GM12864 (cell line): ENCODE measurements around the gene CDC42BPA.
"Not testable (repeated sequence)": the region's sequence is repeated elsewhere in the genome, so short reads cannot be mapped to it uniquely, and the experiment has no call there.

Experiments
- DNase-seq: peaks from one replicate; pipeline ENCODE4 v3.0.0-alpha.2; 2011; ENCODE audit warnings: low read depth
- H3K4me3 ChIP-seq: 2 replicates; pipeline ENCODE4 v1.5.1; 2011; ENCODE audit warnings: mild to moderate bottlenecking, low read depth, low read length, control low read depth
- TF ChIP-seq, protein P1 (sequence below): IDR thresholded peaks from 2 replicates; pipeline ENCODE4 v1.5.1; 2011; ENCODE audit warnings: low read depth, mild to moderate bottlenecking, moderate library complexity, low read length, control low read depth, inconsistent platforms; ENCODE audit errors: missing control alignments

Gene CDC42BPA

GRCh38 chr1:227298512-227299240, 19.6 kb downstream of the CDC42BPA start:
- no peak for DNase-seq
- H3K4me3 ChIP-seq, result no peak overlapping the region
- TF ChIP-seq, protein P1, sequence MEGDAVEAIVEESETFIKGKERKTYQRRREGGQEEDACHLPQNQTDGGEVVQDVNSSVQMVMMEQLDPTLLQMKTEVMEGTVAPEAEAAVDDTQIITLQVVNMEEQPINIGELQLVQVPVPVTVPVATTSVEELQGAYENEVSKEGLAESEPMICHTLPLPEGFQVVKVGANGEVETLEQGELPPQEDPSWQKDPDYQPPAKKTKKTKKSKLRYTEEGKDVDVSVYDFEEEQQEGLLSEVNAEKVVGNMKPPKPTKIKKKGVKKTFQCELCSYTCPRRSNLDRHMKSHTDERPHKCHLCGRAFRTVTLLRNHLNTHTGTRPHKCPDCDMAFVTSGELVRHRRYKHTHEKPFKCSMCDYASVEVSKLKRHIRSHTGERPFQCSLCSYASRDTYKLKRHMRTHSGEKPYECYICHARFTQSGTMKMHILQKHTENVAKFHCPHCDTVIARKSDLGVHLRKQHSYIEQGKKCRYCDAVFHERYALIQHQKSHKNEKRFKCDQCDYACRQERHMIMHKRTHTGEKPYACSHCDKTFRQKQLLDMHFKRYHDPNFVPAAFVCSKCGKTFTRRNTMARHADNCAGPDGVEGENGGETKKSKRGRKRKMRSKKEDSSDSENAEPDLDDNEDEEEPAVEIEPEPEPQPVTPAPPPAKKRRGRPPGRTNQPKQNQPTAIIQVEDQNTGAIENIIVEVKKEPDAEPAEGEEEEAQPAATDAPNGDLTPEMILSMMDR, result no peak

DNA sequence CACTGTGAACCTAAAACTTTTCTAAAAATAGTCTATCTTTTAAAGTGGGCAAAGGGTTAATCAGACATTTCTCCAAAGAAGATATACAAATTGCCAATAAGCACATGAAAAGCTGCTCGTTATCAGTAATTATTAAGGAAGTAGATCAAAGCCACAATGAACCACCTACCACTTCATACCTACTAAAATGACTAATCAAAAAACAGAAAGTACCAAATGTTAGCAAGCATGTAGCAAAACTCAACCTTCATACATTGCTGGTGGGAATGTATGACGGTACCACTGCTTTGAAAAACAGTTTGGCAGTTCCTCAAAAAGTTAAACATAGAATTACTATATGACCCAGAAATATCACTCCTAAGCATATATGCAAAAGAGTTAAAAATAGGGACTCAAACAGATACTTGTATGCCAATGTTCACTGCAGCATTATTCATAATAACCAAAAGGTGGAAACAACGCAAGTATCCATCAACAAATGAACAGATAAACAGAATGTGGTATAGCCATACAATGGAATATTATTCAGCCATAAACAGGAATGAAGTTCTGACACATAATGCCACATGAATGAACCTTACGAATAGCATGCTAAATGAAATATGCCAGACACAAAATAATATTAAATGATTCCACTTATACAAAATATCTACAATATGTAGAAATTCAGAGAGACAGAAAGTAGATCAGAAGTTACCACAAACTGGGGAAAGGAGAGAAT, 21.1 kb downstream of the CDC42BPA start:
- TF ChIP-seq, protein P1, result no peak

GRCh38 chr1:227295609-227296008, 22.7 kb downstream of the CDC42BPA start:
- no peak for DNase-seq
- H3K4me3 ChIP-seq, result no peak overlapping the region
- TF ChIP-seq, protein P1, result no peak

More for the DNA sequence above, 21.1 kb downstream of the CDC42BPA start:
- no peak overlapping the region for H3K4me3 ChIP-seq
- DNase-seq, result no peak

DNA sequence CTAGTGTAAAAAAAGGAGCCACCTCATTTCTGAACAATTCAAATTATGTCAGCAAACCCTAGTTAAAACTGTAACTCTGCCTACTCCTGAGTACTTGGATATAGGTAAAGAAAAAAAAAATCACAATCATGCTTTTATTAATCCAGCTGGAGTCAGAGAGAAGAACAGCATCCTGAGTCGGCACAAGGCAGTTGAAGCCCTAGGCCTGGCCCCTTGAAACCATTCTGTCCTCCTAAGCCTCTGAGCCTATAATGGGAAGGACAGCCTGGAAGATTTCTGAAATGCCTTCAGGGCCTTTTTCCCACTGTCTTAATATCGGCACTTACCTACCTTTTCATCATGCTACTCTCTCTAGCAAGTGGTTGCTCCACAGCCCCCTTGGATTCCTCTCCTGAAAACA, 32.5 kb downstream of the CDC42BPA start:
- no peak for DNase-seq
- TF ChIP-seq, protein P1, result no peak
- no peak overlapping the region for H3K4me3 ChIP-seq

GRCh38 chr1:227281371-227281770, 36.9 kb downstream of the CDC42BPA start:
- TF ChIP-seq, protein P1, result no peak
- no peak overlapping the region for H3K4me3 ChIP-seq
- no peak for DNase-seq

- TF ChIP-seq, protein P1, result no peak
- DNase-seq, result no peak
- no peak overlapping the region for H3K4me3 ChIP-seq
These were observed 37.5 kb downstream of the CDC42BPA start for GRCh38 chr1:227280836-227281235.

DNA sequence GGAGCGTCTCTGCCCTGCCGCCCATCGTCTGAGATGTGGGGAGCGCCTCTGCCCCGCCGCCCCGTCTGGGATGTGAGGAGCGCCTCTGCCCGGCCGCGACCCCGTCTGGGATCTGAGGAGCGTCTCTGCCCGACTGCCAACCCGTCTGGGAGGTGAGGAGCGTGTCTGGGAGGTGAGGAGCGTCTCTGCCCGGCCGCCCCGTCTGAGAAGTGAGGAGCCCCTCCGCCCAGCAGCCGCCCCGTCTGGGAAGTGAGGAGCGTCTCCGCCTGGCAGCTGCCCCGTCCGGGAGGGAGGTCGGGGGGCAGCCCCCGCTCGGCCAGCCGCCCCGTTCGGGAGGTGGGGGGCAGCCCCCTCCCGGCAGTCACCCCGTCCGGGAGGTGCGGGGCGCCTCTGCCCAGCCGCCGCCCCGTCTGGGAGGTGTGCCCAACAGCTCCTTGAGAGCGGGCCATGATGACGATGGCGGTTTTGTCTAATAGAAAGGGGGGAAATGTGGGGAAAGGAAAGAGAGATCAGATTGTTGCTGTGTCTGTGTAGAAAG, 42.1 kb downstream of the CDC42BPA start:
- H3K4me3 ChIP-seq, DNase-seq: not testable (repeated sequence)
